PFSK-1 (cell line): ENCODE measurements around the gene ADGRG2.

Experiments used
- POLR2AphosphoS5 ChIP-seq: IDR thresholded peaks from 2 replicates; pipeline ENCODE4 v1.6.1; 2012; ENCODE audit warnings: low read depth, mild to moderate bottlenecking, control low read depth, low read length, moderate library complexity
- REST ChIP-seq, 2 experiments: IDR thresholded peaks; 2 replicates each; pipeline versions ENCODE4 v1.6.1 to v1.8.0; 2011 to 2012; ENCODE audit warnings: low read depth in 2 of 2, low read length in 2 of 2, control low read depth in 1 of 2, inconsistent platforms in 1 of 2, mild to moderate bottlenecking in 1 of 2, moderate library complexity in 1 of 2; ENCODE audit not compliant: insufficient read depth in 1 of 2
- SIN3A ChIP-seq: IDR thresholded peaks from 2 replicates; pipeline ENCODE4 v1.6.1; 2012; ENCODE audit warnings: mild to moderate bottlenecking, low read length, moderate library complexity, borderline replicate concordance; ENCODE audit not compliant: insufficient read depth
- TAF1 ChIP-seq: IDR thresholded peaks from 2 replicates; pipeline ENCODE4 v1.6.1; 2012; ENCODE audit warnings: low read length, control low read depth, borderline replicate concordance; ENCODE audit not compliant: insufficient read depth

GRCh38 chrX:19007868-19008267 lies 114.4 kb downstream of the ADGRG2 start:
- TF ChIP-seq REST (IDR thresholded peaks at IDR 0.05; ENCODE audit: insufficient read depth in 1 of 2, low read depth in 2 of 2, low read length in 2 of 2), result no peak
- TF ChIP-seq TAF1, result no peak
- no peak for TF ChIP-seq POLR2AphosphoS5
- no peak for TF ChIP-seq SIN3A
